H9 (cell line): ENCODE results near the gene TBCK. TPM values are rescaled to one million over a fixed set of nuclear protein-coding genes. Genes with fewer than 3 reads are reported as not detected.

ENCODE experiments used
- DNase-seq: peaks from one replicate; pipeline ENCODE4 v3.0.0-alpha.2; 2017
- H2AFZ ChIP-seq: one replicate; pipeline ENCODE4 v1.6.1; 2013; ENCODE audit warnings: mild to moderate bottlenecking, low read length, control low read depth, moderate library complexity
- H2AK5ac ChIP-seq: 2 replicates; pipeline ENCODE4 v1.6.1; 2013; ENCODE audit warnings: low read length, control low read depth, mixed read lengths; ENCODE audit not compliant: insufficient read length
- H2BK120ac ChIP-seq: one replicate; pipeline ENCODE4 v1.6.1; 2013; ENCODE audit warnings: low read depth, mild to moderate bottlenecking, low read length, control low read depth, inconsistent platforms; ENCODE audit not compliant: poor library complexity, severe bottlenecking
- H2BK12ac ChIP-seq: 2 replicates; pipeline ENCODE4 v1.6.1; 2013; ENCODE audit warnings: low read length, control low read depth, mixed read lengths, low read depth; ENCODE audit not compliant: insufficient read length
- H2BK15ac ChIP-seq: 2 replicates; pipeline ENCODE4 v1.6.1; 2013; ENCODE audit warnings: low read depth, low read length, control low read depth
- H2BK20ac ChIP-seq: one replicate; pipeline ENCODE4 v1.6.1; 2013; ENCODE audit warnings: low read depth, mild to moderate bottlenecking, low read length, control low read depth, inconsistent platforms; ENCODE audit not compliant: poor library complexity, severe bottlenecking
- H2BK5ac ChIP-seq: 2 replicates; pipeline ENCODE4 v1.6.1; 2013; ENCODE audit warnings: low read length, control low read depth, mixed read lengths; ENCODE audit not compliant: insufficient read length
- H3K14ac ChIP-seq: 2 replicates; pipeline ENCODE4 v1.6.1; 2013; ENCODE audit warnings: low read length, control low read depth; ENCODE audit not compliant: insufficient read depth
- H3K18ac ChIP-seq: 2 replicates; pipeline ENCODE4 v1.6.1; 2013; ENCODE audit warnings: low read depth, mild to moderate bottlenecking, mixed read lengths, low read length, control low read depth; ENCODE audit not compliant: insufficient read length
- H3K23ac ChIP-seq: 2 replicates; pipeline ENCODE4 v1.6.1; 2013; ENCODE audit warnings: low read length, control low read depth, mixed read lengths, low read depth; ENCODE audit not compliant: insufficient read length
- H3K23me2 ChIP-seq: 2 replicates; pipeline ENCODE4 v1.6.1; 2013; ENCODE audit warnings: low read depth, mild to moderate bottlenecking, mixed read lengths, low read length, control low read depth; ENCODE audit not compliant: insufficient read length, poor library complexity, severe bottlenecking
- H3K27ac ChIP-seq: 2 replicates; pipeline ENCODE4 v1.5.1; 2013; ENCODE audit warnings: low read length, control low read depth, mixed read lengths, low read depth; ENCODE audit not compliant: insufficient read length
- H3K27me3 ChIP-seq: 2 replicates; pipeline ENCODE4 v1.6.1; 2013; ENCODE audit warnings: low read length, control low read depth, inconsistent platforms; ENCODE audit not compliant: insufficient read depth
- H3K4ac ChIP-seq: 2 replicates; pipeline ENCODE4 v1.6.1; 2013; ENCODE audit warnings: low read depth, mild to moderate bottlenecking, control low read depth, inconsistent platforms, low read length, moderate library complexity
- H3K4me1 ChIP-seq: 2 replicates; pipeline ENCODE4 v1.6.1; 2013; ENCODE audit warnings: low read length, control low read depth, inconsistent platforms; ENCODE audit not compliant: insufficient read depth
- H3K4me2 ChIP-seq: 2 replicates; pipeline ENCODE4 v1.6.1; 2013; ENCODE audit warnings: low read length, control low read depth, mixed read lengths; ENCODE audit not compliant: insufficient read length, insufficient read depth
- H3K56ac ChIP-seq: 2 replicates; pipeline ENCODE4 v1.6.1; 2013; ENCODE audit warnings: low read depth, mild to moderate bottlenecking, mixed read lengths, low read length, control low read depth; ENCODE audit not compliant: insufficient read length
- H3K79me1 ChIP-seq: 2 replicates; pipeline ENCODE4 v1.6.1; 2013; ENCODE audit warnings: low read depth, mild to moderate bottlenecking, moderate library complexity, low read length, control low read depth, inconsistent platforms; ENCODE audit not compliant: insufficient read depth, poor library complexity, severe bottlenecking
- H3K79me2 ChIP-seq: 2 replicates; pipeline ENCODE4 v1.6.1; 2013; ENCODE audit warnings: low read length, control low read depth, inconsistent platforms; ENCODE audit not compliant: insufficient read depth
- H3K9ac ChIP-seq: 2 replicates; pipeline ENCODE4 v1.6.1; 2013; ENCODE audit warnings: low read length, control low read depth, mixed read lengths; ENCODE audit not compliant: insufficient read length; ENCODE audit errors: extremely low read depth
- H3K9me3 ChIP-seq: one replicate; pipeline ENCODE4 v1.6.1; 2013; ENCODE audit warnings: low read depth, low read length, inconsistent platforms; ENCODE audit not compliant: control insufficient read depth
- H3T11ph ChIP-seq: one replicate; pipeline ENCODE4 v1.6.1; 2013; ENCODE audit warnings: mild to moderate bottlenecking, low read length, control low read depth, inconsistent platforms
- H4K20me1 ChIP-seq: one replicate; pipeline ENCODE4 v1.6.1; 2013; ENCODE audit not compliant: control insufficient read depth, insufficient read length, insufficient read depth
- H4K5ac ChIP-seq: 2 replicates; pipeline ENCODE4 v1.6.1; 2013; ENCODE audit warnings: low read depth, mild to moderate bottlenecking, mixed read lengths, low read length, control low read depth; ENCODE audit not compliant: insufficient read length
- H4K8ac ChIP-seq: replicated peaks from 2 replicates; pipeline ENCODE4 v1.6.1; 2013; ENCODE audit warnings: low read length, control low read depth, mixed read lengths, low read depth; ENCODE audit not compliant: insufficient read length
- H4K91ac ChIP-seq: 2 replicates; pipeline ENCODE4 v1.6.1; 2013; ENCODE audit warnings: low read depth, mild to moderate bottlenecking, moderate library complexity, mixed read lengths, low read length, control low read depth; ENCODE audit not compliant: insufficient read length
- H3K27ac Mint-ChIP-seq, 3 experiments: 2 replicates in 2 of 3; 3 replicates in 1 of 3; pipeline ENCODE4 v1.8.0; 2020 to 2021; ENCODE audit warnings: mixed read lengths in 3 of 3, mild to moderate bottlenecking in 1 of 3, moderate library complexity in 1 of 3
- H3K27me3 Mint-ChIP-seq: 2 replicates; pipeline ENCODE4 v1.8.0; 2021; ENCODE audit warnings: low read depth, mild to moderate bottlenecking, moderate library complexity, mixed read lengths
- H3K36me3 Mint-ChIP-seq, 3 experiments: 2 replicates in 2 of 3; 3 replicates in 1 of 3; pipeline ENCODE4 v1.8.0; 2020 to 2021; ENCODE audit warnings: low read depth in 3 of 3, mixed read lengths in 3 of 3; ENCODE audit not compliant: insufficient read depth in 1 of 3
- H3K4me1 Mint-ChIP-seq, 2 experiments: 2 replicates each; pipeline ENCODE4 v1.8.0; 2020; ENCODE audit warnings: mixed read lengths in 2 of 2
- H3K4me3 Mint-ChIP-seq, 2 experiments: 2 replicates in 1 of 2; 3 replicates in 1 of 2; pipeline ENCODE4 v1.8.0; 2020 to 2021; ENCODE audit warnings: mild to moderate bottlenecking in 2 of 2, mixed read lengths in 2 of 2, moderate library complexity in 1 of 2
- H3K9me3 Mint-ChIP-seq, 2 experiments: 2 replicates in 1 of 2; 3 replicates in 1 of 2; pipeline ENCODE4 v1.8.0; 2020; ENCODE audit warnings: mild to moderate bottlenecking in 2 of 2, mixed read lengths in 2 of 2, moderate library complexity in 1 of 2
- WGBS: extraction: QIAGEN DNeasy Blood & Tissue Kit; methylation state at CpG from one replicate; pipeline ENCODE4 v1.1.7; 2013; ENCODE audit warnings: missing lambda C conversion rate, low lambda C conversion rate, mixed read lengths; ENCODE audit not compliant: insufficient read length; ENCODE audit errors: extremely low coverage; 5-methylcytosine and 5-hydroxymethylcytosine counted together
- total RNA-seq: library from RNA; stranded (reverse); gene quantifications from 2 replicates; pipeline ENCODE4 v1.2.1, GENCODE V29; 2021
- TF ChIP-seq, protein P1 (sequence below): fragments of 200-600 bp; sonication (generic); conservative IDR thresholded peaks from 3 replicates; pipeline ENCODE4 v1.8.0; 2021; ENCODE audit warnings: antibody characterized with exemption, mild to moderate bottlenecking

TBCK gene
- total RNA-seq, 1 experiment from 2014 or later, result 22.1 TPM

DNA sequence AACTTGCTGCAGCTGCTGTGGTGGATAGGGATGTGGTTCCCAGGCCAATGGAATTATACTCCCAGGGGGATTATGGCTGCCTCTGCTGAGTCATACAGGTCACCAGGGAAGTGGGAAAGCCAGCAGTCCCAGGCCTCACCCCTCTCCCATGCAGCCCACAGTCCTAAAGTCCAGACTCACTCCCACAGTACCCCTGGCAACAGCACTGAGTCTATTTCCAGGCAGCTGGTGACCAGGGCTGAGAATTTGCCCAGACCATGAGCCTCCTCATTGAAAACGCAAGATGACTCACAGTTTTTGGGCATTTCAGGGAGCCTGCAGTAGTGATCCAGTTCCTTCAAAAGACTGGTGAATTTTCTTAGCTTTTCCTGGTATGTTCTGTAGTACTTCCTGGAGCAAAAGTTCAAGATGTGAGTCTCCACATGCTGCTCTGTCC, 283.1 kb downstream of the TBCK start:
- no peak for DNase-seq
- H3K27ac ChIP-seq, result no peak overlapping the region
- H4K5ac ChIP-seq, result no peak overlapping the region
- no peak overlapping the region for H3K14ac ChIP-seq
- peaks cover 12 to 27% (median 21%) of the 10 kb centered on the region in 3 experiments for H3K36me3 Mint-ChIP-seq
- H2BK5ac ChIP-seq, result no peak overlapping the region
- H3K18ac ChIP-seq, result no peak overlapping the region
- H3K23me2 ChIP-seq, result no peaks in the 10 kb centered on the region
- H2BK12ac ChIP-seq, result no peak overlapping the region
- H2BK120ac ChIP-seq, result no peak overlapping the region
- H2AFZ ChIP-seq, result no peak overlapping the region
- H2AK5ac ChIP-seq, result no peak overlapping the region
- TF ChIP-seq, protein P1, sequence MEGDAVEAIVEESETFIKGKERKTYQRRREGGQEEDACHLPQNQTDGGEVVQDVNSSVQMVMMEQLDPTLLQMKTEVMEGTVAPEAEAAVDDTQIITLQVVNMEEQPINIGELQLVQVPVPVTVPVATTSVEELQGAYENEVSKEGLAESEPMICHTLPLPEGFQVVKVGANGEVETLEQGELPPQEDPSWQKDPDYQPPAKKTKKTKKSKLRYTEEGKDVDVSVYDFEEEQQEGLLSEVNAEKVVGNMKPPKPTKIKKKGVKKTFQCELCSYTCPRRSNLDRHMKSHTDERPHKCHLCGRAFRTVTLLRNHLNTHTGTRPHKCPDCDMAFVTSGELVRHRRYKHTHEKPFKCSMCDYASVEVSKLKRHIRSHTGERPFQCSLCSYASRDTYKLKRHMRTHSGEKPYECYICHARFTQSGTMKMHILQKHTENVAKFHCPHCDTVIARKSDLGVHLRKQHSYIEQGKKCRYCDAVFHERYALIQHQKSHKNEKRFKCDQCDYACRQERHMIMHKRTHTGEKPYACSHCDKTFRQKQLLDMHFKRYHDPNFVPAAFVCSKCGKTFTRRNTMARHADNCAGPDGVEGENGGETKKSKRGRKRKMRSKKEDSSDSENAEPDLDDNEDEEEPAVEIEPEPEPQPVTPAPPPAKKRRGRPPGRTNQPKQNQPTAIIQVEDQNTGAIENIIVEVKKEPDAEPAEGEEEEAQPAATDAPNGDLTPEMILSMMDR, result no peak
- no peaks in the 10 kb centered on the region for H3K79me2 ChIP-seq
- H2BK20ac ChIP-seq, result no peak overlapping the region
- H4K20me1 ChIP-seq, result no peaks in the 10 kb centered on the region
- H3K23ac ChIP-seq, result no peak overlapping the region
- H3K4me1 Mint-ChIP-seq, result peaks cover 16 to 26% of the 10 kb centered on the region in 2 experiments
- no peak overlapping the region for H3K56ac ChIP-seq
- H3K4me1 ChIP-seq, result 0 out of 2 replicates have a peak, but pooled peaks cover 4% of the 10 kb centered on the region
- H2BK15ac ChIP-seq, result no peak overlapping the region
- H4K91ac ChIP-seq, result no peak overlapping the region
- peaks cover 1% of the 10 kb centered on the region; the same call in 1 of the 2 replicates for H3K27me3 Mint-ChIP-seq
- H3K9ac ChIP-seq, result no peak overlapping the region
- no peak overlapping the region for H3K4me3 Mint-ChIP-seq
- no peaks in the 10 kb centered on the region for H3K27me3 ChIP-seq
- peaks cover 24 to 25% of the 10 kb centered on the region in 2 experiments; a peak in 4 of 5 replicates for H3K9me3 Mint-ChIP-seq
- H3K27ac Mint-ChIP-seq, result no peak overlapping the region
- no peak overlapping the region for H3T11ph ChIP-seq
- H3K79me1 ChIP-seq, result no peaks in the 10 kb centered on the region
- H3K9me3 ChIP-seq, result no peaks in the 10 kb centered on the region
- H3K4me2 ChIP-seq, result no peak overlapping the region
- H3K4ac ChIP-seq, result no peak overlapping the region
- no CpG with 5 or more reads among the region's 1 CpG for WGBS
- H4K8ac ChIP-seq, result no peak overlapping the region
